ENCODE results near the gene ZNF432. TPM values are rescaled to one million over a fixed set of nuclear protein-coding genes. Genes with fewer than 3 reads are reported as not detected.

Gene ZNF432
- total and polyA plus RNA-seq, 10 of the 15 experiments (the other 5 are each of a cell fraction or from before 2014, with no cell fraction given): 1.7 to 7.2 (median 4.3) TPM

DNA sequence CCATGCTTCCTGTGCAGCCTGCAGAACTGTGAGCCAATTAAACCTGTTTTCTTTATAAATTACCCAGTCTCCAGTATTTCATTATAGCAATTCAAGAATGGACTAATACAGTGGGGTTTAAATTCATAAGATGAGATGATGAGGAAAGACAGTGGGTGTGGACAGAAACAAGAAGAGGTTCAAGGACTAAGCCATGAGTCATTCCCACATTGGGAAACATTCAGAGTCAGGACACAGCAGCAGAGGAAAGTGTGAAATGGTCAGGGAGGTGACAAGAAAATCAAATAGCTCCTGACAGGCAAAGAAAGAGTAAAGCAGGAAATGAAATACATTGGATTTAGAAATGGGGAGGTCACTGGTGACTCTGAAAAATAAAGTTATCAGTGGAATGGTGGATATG is 37.8 kb upstream of the ZNF432 start (continued):
- TF ChIP-seq, protein P1, sequence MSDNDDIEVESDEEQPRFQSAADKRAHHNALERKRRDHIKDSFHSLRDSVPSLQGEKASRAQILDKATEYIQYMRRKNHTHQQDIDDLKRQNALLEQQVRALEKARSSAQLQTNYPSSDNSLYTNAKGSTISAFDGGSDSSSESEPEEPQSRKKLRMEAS (IDR thresholded peaks at IDR 0.05; ENCODE audit: low read depth, low read length): no peak
- TF ChIP-seq BRCA1 (IDR thresholded peaks at IDR 0.05; ENCODE audit: low read depth, low read length) (no peak), NRF1 (conservative IDR thresholded peaks at IDR 0.05; ENCODE audit: low read depth, low read length) (no peak)

DNA sequence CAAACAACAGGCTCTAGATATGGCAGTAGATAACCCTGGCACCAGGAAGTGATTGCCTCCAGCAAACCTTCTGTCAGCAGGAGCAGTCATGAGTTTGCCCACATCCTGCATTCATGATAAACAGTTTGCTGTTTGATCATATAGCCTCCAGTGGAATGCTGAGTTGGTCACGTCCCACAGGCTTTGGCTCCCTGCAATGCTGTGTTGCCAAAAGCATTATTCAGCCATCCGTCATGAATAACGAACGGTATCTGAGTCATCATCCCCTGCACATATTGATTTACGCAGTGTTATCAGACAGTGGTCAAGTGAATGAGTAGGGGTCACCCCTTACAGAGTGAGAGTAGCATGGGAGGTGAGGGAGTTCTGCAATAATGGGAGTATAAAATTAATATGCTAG is 21.9 kb upstream of the ZNF432 start:
- no peak overlapping the region for H2AFZ ChIP-seq (ENCODE audit: control insufficient read depth, low read depth, low read length)
- ChIA-PET SMC1A (ENCODE audit: uncharacterized antibody, unreplicated experiment) (no interaction called here), POLR2A (interaction anchor here (1.1 kb wide), 1 partner anchor 9 kb away, joined by 8 read pairs; no protein-coding TSS in a partner anchor), RAD21 (ENCODE audit: unreplicated experiment) (no interaction called here), CTCF (no interaction called here)
- TF ChIP-seq KLF5 (IDR thresholded peaks at IDR 0.05; ENCODE audit: partially characterized antibody) (no peak), ZNF207 (IDR thresholded peaks at IDR 0.05; ENCODE audit: borderline replicate concordance) (no peak), EGR1 (IDR thresholded peaks at IDR 0.05; ENCODE audit: borderline replicate concordance in 1 of 2, low read depth in 2 of 2, low read length in 2 of 2) (no peak), ZNF384 (IDR thresholded peaks at IDR 0.05; ENCODE audit: borderline replicate concordance, low read depth, low read length) (no peak), TARDBP (IDR thresholded peaks at IDR 0.05; ENCODE audit: borderline replicate concordance) (no peak), BCL11A (IDR thresholded peaks at IDR 0.05; ENCODE audit: low read depth, low read length) (no peak)
- TF ChIP-seq, protein P2, sequence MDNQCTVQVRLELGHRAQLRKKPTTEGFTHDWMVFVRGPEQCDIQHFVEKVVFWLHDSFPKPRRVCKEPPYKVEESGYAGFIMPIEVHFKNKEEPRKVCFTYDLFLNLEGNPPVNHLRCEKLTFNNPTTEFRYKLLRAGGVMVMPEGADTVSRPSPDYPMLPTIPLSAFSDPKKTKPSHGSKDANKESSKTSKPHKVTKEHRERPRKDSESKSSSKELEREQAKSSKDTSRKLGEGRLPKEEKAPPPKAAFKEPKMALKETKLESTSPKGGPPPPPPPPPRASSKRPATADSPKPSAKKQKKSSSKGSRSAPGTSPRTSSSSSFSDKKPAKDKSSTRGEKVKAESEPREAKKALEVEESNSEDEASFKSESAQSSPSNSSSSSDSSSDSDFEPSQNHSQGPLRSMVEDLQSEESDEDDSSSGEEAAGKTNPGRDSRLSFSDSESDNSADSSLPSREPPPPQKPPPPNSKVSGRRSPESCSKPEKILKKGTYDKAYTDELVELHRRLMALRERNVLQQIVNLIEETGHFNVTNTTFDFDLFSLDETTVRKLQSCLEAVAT (IDR thresholded peaks at IDR 0.05): no peak
- H3K9ac ChIP-seq (ENCODE audit: control insufficient read depth, insufficient read depth, low read length): no peak overlapping the region
- no peak for ATAC-seq
- FAIRE-seq: no peak
- no peaks in the 10 kb centered on the region for H3K79me2 ChIP-seq (ENCODE audit: control insufficient read depth, insufficient read depth, low read length)
- WGBS (ENCODE audit: insufficient coverage, insufficient replicate concordance, low lambda C conversion rate, missing lambda C conversion rate): 93% methylated on average over 5 of the region's 5 CpGs
- no peak overlapping the region for H3K27ac ChIP-seq (ENCODE audit: control insufficient read depth, insufficient read depth)
- in situ Hi-C loops (cut with MboI): no loop called here
- H3K9me3 ChIP-seq (replicated peaks; ENCODE audit: control insufficient read depth, insufficient read depth, low read length): peaks cover 63% of the 10 kb centered on the region
- BruUV-seq (replicated peaks): no TSS peak
- no peak overlapping the region for H3K4me2 ChIP-seq (ENCODE audit: control insufficient read depth, insufficient read depth)
- DNase-seq (ENCODE audit: low read depth, low spot score): no peak
- H3K36me3 ChIP-seq (ENCODE audit: control insufficient read depth in 2 of 2, insufficient read depth in 2 of 2, low read length in 1 of 2): peaks cover 0 to 36% of the 10 kb centered on the region in 2 experiments
- no peaks in the 10 kb centered on the region for H3K27me3 ChIP-seq (replicated peaks in 1 of 2; ENCODE audit: control insufficient read depth in 2 of 2, insufficient read depth in 2 of 2, low read length in 1 of 2)
- no peak overlapping the region for H3K4me3 ChIP-seq
- no peaks in the 10 kb centered on the region for H3K4me1 ChIP-seq (ENCODE audit: control insufficient read depth, insufficient read depth, low read length)
- intact Hi-C loops (cut with micrococcal nuclease; ENCODE audit: unreplicated experiment): no loop called here
- H4K20me1 ChIP-seq (ENCODE audit: control insufficient read depth, insufficient read depth): no peaks in the 10 kb centered on the region
